K562 (cell line): Measurements from ENCODE around the gene AKT2.

Experiments used
- CREM ChIP-seq: IDR thresholded peaks from 2 replicates; pipeline ENCODE4 v1.6.1; 2014; ENCODE audit warnings: antibody characterized with exemption, low read depth
- EZH2 ChIP-seq: IDR thresholded peaks from 2 replicates; pipeline ENCODE4 v1.6.1; 2012; ENCODE audit warnings: low read depth, mild to moderate bottlenecking, inconsistent platforms, low read length, borderline replicate concordance
- MXI1 ChIP-seq: IDR thresholded peaks from 2 replicates; pipeline ENCODE4 v1.6.1; 2011; ENCODE audit warnings: low read depth, mild to moderate bottlenecking, improper control_type of control experiment, low read length
- POLR2A ChIP-seq: fragments of 450-650 bp; conservative IDR thresholded peaks from 2 replicates; pipeline ENCODE4 v1.6.1; 2016
- POLR2AphosphoS2 ChIP-seq: IDR thresholded peaks from 2 replicates; pipeline ENCODE4 v1.6.1; 2012; ENCODE audit warnings: low read length, improper control_type of control experiment
- SP1 ChIP-seq: sonication (generic); formaldehyde crosslinking; IDR thresholded peaks from 2 replicates; pipeline ENCODE4 v1.8.1; 2022; ENCODE audit warnings: mild to moderate bottlenecking, missing genetic modification reagents
- SREBF2 ChIP-seq: sonication (generic); formaldehyde crosslinking; IDR thresholded peaks from 2 replicates; pipeline ENCODE4 v1.4.0; 2020; ENCODE audit warnings: mild to moderate bottlenecking, missing genetic modification reagents
- TAF1 ChIP-seq: IDR thresholded peaks from 2 replicates; pipeline ENCODE4 v1.6.1; 2011; ENCODE audit warnings: mild to moderate bottlenecking, low read length, moderate library complexity; ENCODE audit not compliant: insufficient read depth, control insufficient read depth, severe bottlenecking; ENCODE audit errors: extremely low read depth
- ZNF274 ChIP-seq: IDR thresholded peaks from 2 replicates; pipeline ENCODE4 v1.6.1; 2011; ENCODE audit warnings: low read depth, mild to moderate bottlenecking, low read length, moderate library complexity, borderline replicate concordance
- TF ChIP-seq, protein P1 (sequence below): fragments of 450-650 bp; formaldehyde crosslinking; IDR thresholded peaks from 2 replicates; pipeline ENCODE4 v1.4.0; 2022; ENCODE audit warnings: missing genetic modification characterization
- TF ChIP-seq, protein P2 (sequence below), 3 experiments: IDR thresholded peaks in 2 of 3; conservative IDR thresholded peaks in 1 of 3; 2 replicates each; pipeline ENCODE4 v1.5.1; 2011 to 2012; ENCODE audit warnings: low read length in 3 of 3, mild to moderate bottlenecking in 3 of 3, control low read depth in 2 of 3, improper control_type of control experiment in 1 of 3, inconsistent platforms in 1 of 3, low read depth in 1 of 3, mixed read lengths in 1 of 3, moderate library complexity in 1 of 3; ENCODE audit not compliant: insufficient read depth in 2 of 3
- TF ChIP-seq, protein P3 (sequence below): sonication (generic); formaldehyde crosslinking; IDR thresholded peaks from 2 replicates; pipeline ENCODE4 v1.8.0; 2023; ENCODE audit warnings: missing genetic modification reagents, mild to moderate bottlenecking, borderline replicate concordance
- TF ChIP-seq, protein P4 (sequence below), 2 experiments: fragments of 450-650 bp in 1 of 2; sonication (generic) in 1 of 2; formaldehyde crosslinking in 1 of 2; IDR thresholded peaks in 1 of 2; conservative IDR thresholded peaks in 1 of 2; 2 replicates each; pipeline versions ENCODE4 v1.6.1 to v1.8.1; 2016 to 2023; ENCODE audit warnings: mild to moderate bottlenecking in 2 of 2, moderate library complexity in 2 of 2, inconsistent platforms in 1 of 2, missing genetic modification reagents in 1 of 2

DNA sequence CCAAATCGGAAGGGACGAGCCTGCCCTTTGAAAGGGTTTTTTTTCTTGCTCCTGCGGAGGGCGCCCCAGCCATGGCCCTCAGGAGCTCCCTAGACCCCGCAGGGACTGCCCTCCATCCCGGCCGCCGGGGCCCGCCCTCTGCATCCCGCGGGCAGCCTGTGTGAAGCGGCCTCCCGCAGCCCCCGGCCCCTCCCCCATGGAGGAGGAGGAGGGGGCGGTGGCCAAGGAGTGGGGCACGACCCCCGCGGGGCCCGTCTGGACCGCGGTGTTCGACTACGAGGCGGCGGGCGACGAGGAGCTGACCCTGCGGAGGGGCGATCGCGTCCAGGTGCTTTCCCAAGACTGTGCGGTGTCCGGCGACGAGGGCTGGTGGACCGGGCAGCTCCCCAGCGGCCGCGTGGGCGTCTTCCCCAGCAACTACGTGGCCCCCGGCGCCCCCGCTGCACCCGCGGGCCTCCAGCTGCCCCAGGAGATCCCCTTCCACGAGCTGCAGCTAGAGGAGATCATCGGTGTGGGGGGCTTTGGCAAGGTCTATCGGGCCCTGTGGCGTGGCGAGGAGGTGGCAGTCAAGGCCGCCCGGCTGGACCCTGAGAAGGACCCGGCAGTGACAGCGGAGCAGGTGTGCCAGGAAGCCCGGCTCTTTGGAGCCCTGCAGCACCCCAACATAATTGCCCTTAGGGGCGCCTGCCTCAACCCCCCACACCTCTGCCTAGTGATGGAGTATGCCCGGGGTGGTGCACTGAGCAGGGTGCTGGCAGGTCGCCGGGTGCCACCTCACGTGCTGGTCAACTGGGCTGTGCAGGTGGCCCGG lies 93.1 kb downstream of the AKT2 start:
- TF ChIP-seq, protein P1, sequence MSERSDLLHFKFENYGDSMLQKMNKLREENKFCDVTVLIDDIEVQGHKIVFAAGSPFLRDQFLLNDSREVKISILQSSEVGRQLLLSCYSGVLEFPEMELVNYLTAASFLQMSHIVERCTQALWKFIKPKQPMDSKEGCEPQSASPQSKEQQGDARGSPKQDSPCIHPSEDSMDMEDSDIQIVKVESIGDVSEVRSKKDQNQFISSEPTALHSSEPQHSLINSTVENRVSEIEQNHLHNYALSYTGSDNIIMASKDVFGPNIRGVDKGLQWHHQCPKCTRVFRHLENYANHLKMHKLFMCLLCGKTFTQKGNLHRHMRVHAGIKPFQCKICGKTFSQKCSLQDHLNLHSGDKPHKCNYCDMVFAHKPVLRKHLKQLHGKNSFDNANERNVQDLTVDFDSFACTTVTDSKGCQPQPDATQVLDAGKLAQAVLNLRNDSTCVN (CRISPR knock-in tag), result no peak
- TF ChIP-seq, protein P2, sequence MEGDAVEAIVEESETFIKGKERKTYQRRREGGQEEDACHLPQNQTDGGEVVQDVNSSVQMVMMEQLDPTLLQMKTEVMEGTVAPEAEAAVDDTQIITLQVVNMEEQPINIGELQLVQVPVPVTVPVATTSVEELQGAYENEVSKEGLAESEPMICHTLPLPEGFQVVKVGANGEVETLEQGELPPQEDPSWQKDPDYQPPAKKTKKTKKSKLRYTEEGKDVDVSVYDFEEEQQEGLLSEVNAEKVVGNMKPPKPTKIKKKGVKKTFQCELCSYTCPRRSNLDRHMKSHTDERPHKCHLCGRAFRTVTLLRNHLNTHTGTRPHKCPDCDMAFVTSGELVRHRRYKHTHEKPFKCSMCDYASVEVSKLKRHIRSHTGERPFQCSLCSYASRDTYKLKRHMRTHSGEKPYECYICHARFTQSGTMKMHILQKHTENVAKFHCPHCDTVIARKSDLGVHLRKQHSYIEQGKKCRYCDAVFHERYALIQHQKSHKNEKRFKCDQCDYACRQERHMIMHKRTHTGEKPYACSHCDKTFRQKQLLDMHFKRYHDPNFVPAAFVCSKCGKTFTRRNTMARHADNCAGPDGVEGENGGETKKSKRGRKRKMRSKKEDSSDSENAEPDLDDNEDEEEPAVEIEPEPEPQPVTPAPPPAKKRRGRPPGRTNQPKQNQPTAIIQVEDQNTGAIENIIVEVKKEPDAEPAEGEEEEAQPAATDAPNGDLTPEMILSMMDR (IDR thresholded peaks at IDR 0.05 in 2 of 3, conservative IDR thresholded peaks at IDR 0.05 in 1 of 3; ENCODE audit: insufficient read depth in 2 of 3, low read depth in 1 of 3, low read length in 3 of 3), result peak in 2 of 3 experiments; percentile 48 to 56; a peak in 3 of 6 replicates
- TF ChIP-seq, protein P3, sequence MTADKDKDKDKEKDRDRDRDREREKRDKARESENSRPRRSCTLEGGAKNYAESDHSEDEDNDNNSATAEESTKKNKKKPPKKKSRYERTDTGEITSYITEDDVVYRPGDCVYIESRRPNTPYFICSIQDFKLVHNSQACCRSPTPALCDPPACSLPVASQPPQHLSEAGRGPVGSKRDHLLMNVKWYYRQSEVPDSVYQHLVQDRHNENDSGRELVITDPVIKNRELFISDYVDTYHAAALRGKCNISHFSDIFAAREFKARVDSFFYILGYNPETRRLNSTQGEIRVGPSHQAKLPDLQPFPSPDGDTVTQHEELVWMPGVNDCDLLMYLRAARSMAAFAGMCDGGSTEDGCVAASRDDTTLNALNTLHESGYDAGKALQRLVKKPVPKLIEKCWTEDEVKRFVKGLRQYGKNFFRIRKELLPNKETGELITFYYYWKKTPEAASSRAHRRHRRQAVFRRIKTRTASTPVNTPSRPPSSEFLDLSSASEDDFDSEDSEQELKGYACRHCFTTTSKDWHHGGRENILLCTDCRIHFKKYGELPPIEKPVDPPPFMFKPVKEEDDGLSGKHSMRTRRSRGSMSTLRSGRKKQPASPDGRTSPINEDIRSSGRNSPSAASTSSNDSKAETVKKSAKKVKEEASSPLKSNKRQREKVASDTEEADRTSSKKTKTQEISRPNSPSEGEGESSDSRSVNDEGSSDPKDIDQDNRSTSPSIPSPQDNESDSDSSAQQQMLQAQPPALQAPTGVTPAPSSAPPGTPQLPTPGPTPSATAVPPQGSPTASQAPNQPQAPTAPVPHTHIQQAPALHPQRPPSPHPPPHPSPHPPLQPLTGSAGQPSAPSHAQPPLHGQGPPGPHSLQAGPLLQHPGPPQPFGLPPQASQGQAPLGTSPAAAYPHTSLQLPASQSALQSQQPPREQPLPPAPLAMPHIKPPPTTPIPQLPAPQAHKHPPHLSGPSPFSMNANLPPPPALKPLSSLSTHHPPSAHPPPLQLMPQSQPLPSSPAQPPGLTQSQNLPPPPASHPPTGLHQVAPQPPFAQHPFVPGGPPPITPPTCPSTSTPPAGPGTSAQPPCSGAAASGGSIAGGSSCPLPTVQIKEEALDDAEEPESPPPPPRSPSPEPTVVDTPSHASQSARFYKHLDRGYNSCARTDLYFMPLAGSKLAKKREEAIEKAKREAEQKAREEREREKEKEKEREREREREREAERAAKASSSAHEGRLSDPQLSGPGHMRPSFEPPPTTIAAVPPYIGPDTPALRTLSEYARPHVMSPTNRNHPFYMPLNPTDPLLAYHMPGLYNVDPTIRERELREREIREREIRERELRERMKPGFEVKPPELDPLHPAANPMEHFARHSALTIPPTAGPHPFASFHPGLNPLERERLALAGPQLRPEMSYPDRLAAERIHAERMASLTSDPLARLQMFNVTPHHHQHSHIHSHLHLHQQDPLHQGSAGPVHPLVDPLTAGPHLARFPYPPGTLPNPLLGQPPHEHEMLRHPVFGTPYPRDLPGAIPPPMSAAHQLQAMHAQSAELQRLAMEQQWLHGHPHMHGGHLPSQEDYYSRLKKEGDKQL (CRISPR knock-in tag), result no peak
- TF ChIP-seq TAF1, result no peak
- TF ChIP-seq ZNF274, result no peak
- TF ChIP-seq SP1 (CRISPR knock-in tag), result no peak
- TF ChIP-seq CREM, result no peak
- no peak for TF ChIP-seq EZH2
- TF ChIP-seq POLR2AphosphoS2, result no peak
- no peak for TF ChIP-seq SREBF2 (CRISPR knock-in tag)
- TF ChIP-seq, protein P4, sequence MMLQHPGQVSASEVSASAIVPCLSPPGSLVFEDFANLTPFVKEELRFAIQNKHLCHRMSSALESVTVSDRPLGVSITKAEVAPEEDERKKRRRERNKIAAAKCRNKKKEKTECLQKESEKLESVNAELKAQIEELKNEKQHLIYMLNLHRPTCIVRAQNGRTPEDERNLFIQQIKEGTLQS (IDR thresholded peaks at IDR 0.05), result no peak
- TF ChIP-seq, protein P4 (CRISPR knock-in tag; conservative IDR thresholded peaks at IDR 0.05), result no peak
- no peak for TF ChIP-seq POLR2A
- no peak for TF ChIP-seq MXI1
